Sigmoid colon (tissue), 3 donors: Measurements from ENCODE around the gene UBN1.

ENCODE experiments used
- CTCF ChIP-seq, 4 experiments: fragments of 450-650 bp in 3 of 4; fragments of 200-600 bp in 1 of 4; IDR thresholded peaks; one replicate each; pipeline ENCODE4 v1.5.1; 2016 to 2019; ENCODE audit warnings: antibody characterized with exemption in 4 of 4, mild to moderate bottlenecking in 3 of 4, moderate library complexity in 2 of 4
- POLR2A ChIP-seq, 2 donors: fragments of 450-650 bp; IDR thresholded peaks; one replicate each; pipeline ENCODE4 v1.6.1; 2016; ENCODE audit warnings: antibody characterized with exemption in 2 of 2, mild to moderate bottlenecking in 2 of 2, moderate library complexity in 2 of 2

GRCh38 chr16:4803401-4803844 lies 43.9 kb upstream of the UBN1 start:
- TF ChIP-seq CTCF (IDR thresholded peaks at IDR 0.05) (no peak), POLR2A (IDR thresholded peaks at IDR 0.05) (no peak)
